ENCODE data around the gene CCR9.

DNA sequence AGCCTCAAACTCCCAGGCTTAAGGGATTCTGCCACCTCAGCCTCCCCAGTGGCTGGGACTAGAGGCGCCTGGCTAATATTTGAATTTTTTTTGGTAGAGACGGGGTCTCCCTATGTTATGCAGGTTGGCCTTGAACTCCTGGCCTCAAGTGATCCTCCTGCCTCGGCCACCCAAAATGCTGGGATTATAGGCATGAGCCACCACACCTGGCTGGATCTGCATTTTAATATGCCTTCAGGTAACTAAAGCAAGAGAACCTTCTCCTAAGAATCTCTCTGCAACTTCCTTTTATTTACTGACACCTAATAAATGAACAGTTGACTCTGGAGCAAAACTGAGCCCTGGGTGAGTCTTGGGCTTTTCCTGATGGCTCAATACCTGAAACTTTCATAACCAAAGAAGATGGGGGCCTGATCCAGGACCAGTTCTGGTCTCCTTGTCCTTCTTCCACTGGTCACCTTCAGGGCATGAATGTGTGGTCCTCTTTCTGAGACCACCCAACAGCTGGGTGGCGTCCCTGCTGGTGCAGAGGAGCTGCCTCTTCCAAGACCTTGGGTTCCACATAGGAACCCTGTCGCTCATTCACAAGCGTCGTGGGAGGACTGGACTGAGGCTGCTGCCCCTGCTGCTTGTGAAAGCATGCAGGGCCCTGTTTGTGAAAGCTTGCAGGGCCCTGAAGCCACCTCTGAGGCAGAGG lies 28.2 kb downstream of the CCR9 start:
- TF ChIP-seq, protein P1, sequence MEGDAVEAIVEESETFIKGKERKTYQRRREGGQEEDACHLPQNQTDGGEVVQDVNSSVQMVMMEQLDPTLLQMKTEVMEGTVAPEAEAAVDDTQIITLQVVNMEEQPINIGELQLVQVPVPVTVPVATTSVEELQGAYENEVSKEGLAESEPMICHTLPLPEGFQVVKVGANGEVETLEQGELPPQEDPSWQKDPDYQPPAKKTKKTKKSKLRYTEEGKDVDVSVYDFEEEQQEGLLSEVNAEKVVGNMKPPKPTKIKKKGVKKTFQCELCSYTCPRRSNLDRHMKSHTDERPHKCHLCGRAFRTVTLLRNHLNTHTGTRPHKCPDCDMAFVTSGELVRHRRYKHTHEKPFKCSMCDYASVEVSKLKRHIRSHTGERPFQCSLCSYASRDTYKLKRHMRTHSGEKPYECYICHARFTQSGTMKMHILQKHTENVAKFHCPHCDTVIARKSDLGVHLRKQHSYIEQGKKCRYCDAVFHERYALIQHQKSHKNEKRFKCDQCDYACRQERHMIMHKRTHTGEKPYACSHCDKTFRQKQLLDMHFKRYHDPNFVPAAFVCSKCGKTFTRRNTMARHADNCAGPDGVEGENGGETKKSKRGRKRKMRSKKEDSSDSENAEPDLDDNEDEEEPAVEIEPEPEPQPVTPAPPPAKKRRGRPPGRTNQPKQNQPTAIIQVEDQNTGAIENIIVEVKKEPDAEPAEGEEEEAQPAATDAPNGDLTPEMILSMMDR (IDR thresholded peaks at IDR 0.05): no peak
- TF ChIP-seq EP300 (IDR thresholded peaks at IDR 0.05) (no peak), POLR2A (IDR thresholded peaks at IDR 0.05) (no peak)
